OCI-LY1 (cell line): Measurements from ENCODE around the gene FRMD3.

Experiments used
- H2AFZ ChIP-seq: fragments of 200-600 bp; sonication (generic), shearing (Covaris generic); 2 replicates; pipeline ENCODE4 v1.6.0; 2014; ENCODE audit warnings: antibody characterized with exemption, mild to moderate bottlenecking, low read length
- H3F3A ChIP-seq: fragments of 200-600 bp; sonication (generic), shearing (Covaris generic); 2 replicates; pipeline ENCODE4 v1.6.0; 2014; ENCODE audit warnings: mild to moderate bottlenecking, antibody characterized with exemption, low read length, moderate library complexity; ENCODE audit not compliant: insufficient read depth
- H3K27ac ChIP-seq: fragments of 200-600 bp; sonication (generic); 2 replicates; pipeline ENCODE4 v1.5.1; 2014; ENCODE audit warnings: low read length, mixed run types, mild to moderate bottlenecking, low read depth; ENCODE audit not compliant: poor library complexity, severe bottlenecking
- H3K27me3 ChIP-seq: fragments of 200-600 bp; sonication (generic); 2 replicates; pipeline ENCODE4 v1.6.0; 2014; ENCODE audit warnings: antibody characterized with exemption, mild to moderate bottlenecking, low read length, moderate library complexity; ENCODE audit not compliant: insufficient read depth
- H3K36me3 ChIP-seq: fragments of 200-600 bp; sonication (generic); 2 replicates; pipeline ENCODE4 v1.6.1; 2014; ENCODE audit warnings: mild to moderate bottlenecking, antibody characterized with exemption, low read length, moderate library complexity, mixed read lengths; ENCODE audit not compliant: insufficient read depth
- H3K4me1 ChIP-seq: fragments of 200-600 bp; sonication (generic); 2 replicates; pipeline ENCODE4 v1.5.1; 2014; ENCODE audit warnings: mild to moderate bottlenecking, low read length, moderate library complexity; ENCODE audit not compliant: insufficient read depth, severe bottlenecking
- H3K4me2 ChIP-seq: fragments of 200-600 bp; sonication (generic), shearing (Covaris generic); 2 replicates; pipeline ENCODE4 v1.6.1; 2014; ENCODE audit warnings: low read length
- H3K4me3 ChIP-seq: fragments of 200-600 bp; sonication (generic); 2 replicates; pipeline ENCODE4 v1.5.1; 2014; ENCODE audit warnings: low read length, low read depth, mild to moderate bottlenecking, mixed read lengths; ENCODE audit not compliant: poor library complexity, severe bottlenecking
- H3K79me2 ChIP-seq: fragments of 200-600 bp; shearing (Covaris generic); 2 replicates; pipeline ENCODE4 v1.6.1; 2016; ENCODE audit warnings: mixed run types, low read length, mixed read lengths; ENCODE audit not compliant: insufficient read depth
- H3K9ac ChIP-seq: fragments of 200-600 bp; sonication (generic), shearing (Covaris generic); 2 replicates; pipeline ENCODE4 v1.6.1; 2014; ENCODE audit warnings: mild to moderate bottlenecking, low read length, mixed read lengths
- H3K9me2 ChIP-seq: fragments of 200-600 bp; sonication (generic), shearing (Covaris generic); 2 replicates; pipeline ENCODE4 v1.6.1; 2014; ENCODE audit warnings: low read depth, mild to moderate bottlenecking, low read length, mixed read lengths
- H3K9me3 ChIP-seq: fragments of 200-600 bp; shearing (Covaris generic); 2 replicates; pipeline ENCODE4 v1.6.1; 2014; ENCODE audit warnings: low read length, mixed read lengths
- H4K20me1 ChIP-seq: fragments of 200-600 bp; sonication (generic), shearing (Covaris generic); 2 replicates; pipeline ENCODE4 v1.6.0; 2016; ENCODE audit warnings: mild to moderate bottlenecking, low read length; ENCODE audit not compliant: insufficient read depth
- CTCF ChIP-seq: fragments of 200-600 bp; sonication (generic), shearing (Covaris generic); IDR thresholded peaks from 2 replicates; pipeline ENCODE4 v1.5.1; 2017; ENCODE audit warnings: mild to moderate bottlenecking, antibody characterized with exemption, low read length, moderate library complexity, mixed read lengths
- EZH2 ChIP-seq: fragments of 200-600 bp; sonication (generic), shearing (Covaris generic); IDR thresholded peaks from 2 replicates; pipeline ENCODE4 v1.8.0; 2017; ENCODE audit warnings: borderline replicate concordance, mixed run types, mild to moderate bottlenecking, antibody characterized with exemption, low read length, moderate library complexity, mixed read lengths

The FRMD3 gene

GRCh38 chr9:83349031-83349430 lies 189.2 kb downstream of the FRMD3 start:
- H3K9me2 ChIP-seq, result no peaks in the 10 kb centered on the region
- no peak overlapping the region for H3K4me3 ChIP-seq
- no peaks in the 10 kb centered on the region for H4K20me1 ChIP-seq
- no peaks in the 10 kb centered on the region for H3F3A ChIP-seq
- H3K36me3 ChIP-seq, result no peaks in the 10 kb centered on the region
- H3K27ac ChIP-seq, result no peak overlapping the region
- no peak overlapping the region for H3K9ac ChIP-seq
- no peaks in the 10 kb centered on the region for H3K79me2 ChIP-seq
- no peaks in the 10 kb centered on the region for H3K4me1 ChIP-seq
- no peaks in the 10 kb centered on the region for H3K9me3 ChIP-seq
- no peak overlapping the region for H2AFZ ChIP-seq
- TF ChIP-seq CTCF (no peak), EZH2 (no peak)
- H3K27me3 ChIP-seq, result no peaks in the 10 kb centered on the region
- H3K4me2 ChIP-seq, result no peak overlapping the region

- Histone ChIP-seq H3K4me3 (no peak overlapping the region), H3K79me2 (no peaks in the 10 kb centered on the region), H4K20me1 (no peaks in the 10 kb centered on the region), H3K9ac (no peak overlapping the region), H3F3A (no peaks in the 10 kb centered on the region), H3K9me2 (no peaks in the 10 kb centered on the region), H3K9me3 (no peaks in the 10 kb centered on the region), H3K27ac (no peak overlapping the region), H3K36me3 (no peaks in the 10 kb centered on the region), H3K4me1 (no peaks in the 10 kb centered on the region), H3K4me2 (no peak overlapping the region), H2AFZ (no peak overlapping the region), H3K27me3 (no peaks in the 10 kb centered on the region)
- TF ChIP-seq CTCF, result no peak
- TF ChIP-seq EZH2, result no peak
Measured at GRCh38 chr9:83346655-83347420, 191.4 kb downstream of the FRMD3 start.

GRCh38 chr9:83343366-83343999 lies 194.7 kb downstream of the FRMD3 start:
- H3F3A ChIP-seq, result no peaks in the 10 kb centered on the region
- H3K79me2 ChIP-seq, result no peaks in the 10 kb centered on the region
- H2AFZ ChIP-seq, result no peak overlapping the region
- H3K36me3 ChIP-seq, result no peaks in the 10 kb centered on the region
- TF ChIP-seq CTCF, result no peak
- no peak for TF ChIP-seq EZH2
- H3K4me1 ChIP-seq, result no peaks in the 10 kb centered on the region
- no peak overlapping the region for H3K4me3 ChIP-seq
- no peaks in the 10 kb centered on the region for H4K20me1 ChIP-seq
- H3K27me3 ChIP-seq, result no peaks in the 10 kb centered on the region
- no peak overlapping the region for H3K9ac ChIP-seq
- H3K27ac ChIP-seq, result no peak overlapping the region
- H3K9me2 ChIP-seq, result no peaks in the 10 kb centered on the region
- no peaks in the 10 kb centered on the region for H3K9me3 ChIP-seq
- no peak overlapping the region for H3K4me2 ChIP-seq
